ENCODE results near the gene FAM43A.

- no peak for TF ChIP-seq CTCF (conservative IDR thresholded peaks at IDR 0.05 in 1 of 2, IDR thresholded peaks at IDR 0.05 in 1 of 2; ENCODE audit: extremely low read depth in 1 of 2, insufficient read depth in 1 of 2, low read depth in 1 of 2, low read length in 2 of 2)
- TF ChIP-seq EZH2 (IDR thresholded peaks at IDR 0.05; ENCODE audit: borderline replicate concordance, low read length), result no peak
Measured at GRCh38 chr3:194667363-194667762, 18.3 kb upstream of the FAM43A start.

All from mammary epithelial cell (primary cell).